ENCODE data around the gene C20orf202. TPM values are rescaled to one million over a fixed set of nuclear protein-coding genes. Genes with fewer than 3 reads are reported as not detected.
A peak's percentile ranks its signal among the peaks of the same experiment; 100 is the strongest.

The C20orf202 gene
- total RNA-seq, 1 donor: 0.09 TPM

DNA sequence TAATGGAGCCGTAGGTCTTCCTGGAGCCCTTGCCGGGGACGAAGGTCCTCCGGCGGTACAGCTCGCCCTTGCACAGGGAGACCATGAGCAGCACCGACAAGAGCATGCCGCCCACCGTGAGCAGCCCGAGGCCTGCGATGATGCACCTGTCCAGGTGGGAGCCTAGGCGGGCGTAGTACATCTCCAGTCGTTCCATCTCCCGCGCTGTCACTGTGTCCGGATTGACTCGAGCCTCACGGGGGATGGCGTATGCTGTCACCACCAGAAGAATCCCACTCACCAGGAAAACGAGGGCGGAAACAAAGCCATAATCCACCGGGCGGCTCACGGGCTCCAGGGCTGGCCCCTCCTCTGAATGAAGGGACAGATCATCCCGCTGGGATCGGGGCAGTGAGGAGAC, 22.3 kb upstream of the C20orf202 start:
- TF ChIP-seq, protein P1, sequence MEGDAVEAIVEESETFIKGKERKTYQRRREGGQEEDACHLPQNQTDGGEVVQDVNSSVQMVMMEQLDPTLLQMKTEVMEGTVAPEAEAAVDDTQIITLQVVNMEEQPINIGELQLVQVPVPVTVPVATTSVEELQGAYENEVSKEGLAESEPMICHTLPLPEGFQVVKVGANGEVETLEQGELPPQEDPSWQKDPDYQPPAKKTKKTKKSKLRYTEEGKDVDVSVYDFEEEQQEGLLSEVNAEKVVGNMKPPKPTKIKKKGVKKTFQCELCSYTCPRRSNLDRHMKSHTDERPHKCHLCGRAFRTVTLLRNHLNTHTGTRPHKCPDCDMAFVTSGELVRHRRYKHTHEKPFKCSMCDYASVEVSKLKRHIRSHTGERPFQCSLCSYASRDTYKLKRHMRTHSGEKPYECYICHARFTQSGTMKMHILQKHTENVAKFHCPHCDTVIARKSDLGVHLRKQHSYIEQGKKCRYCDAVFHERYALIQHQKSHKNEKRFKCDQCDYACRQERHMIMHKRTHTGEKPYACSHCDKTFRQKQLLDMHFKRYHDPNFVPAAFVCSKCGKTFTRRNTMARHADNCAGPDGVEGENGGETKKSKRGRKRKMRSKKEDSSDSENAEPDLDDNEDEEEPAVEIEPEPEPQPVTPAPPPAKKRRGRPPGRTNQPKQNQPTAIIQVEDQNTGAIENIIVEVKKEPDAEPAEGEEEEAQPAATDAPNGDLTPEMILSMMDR (IDR thresholded peaks at IDR 0.05; ENCODE audit: insufficient read depth, low read length): no peak
- no peak overlapping the region for H3K4me3 ChIP-seq (ENCODE audit: low read depth, low read length)
- no peak for DNase-seq (ENCODE audit: low read depth)

DNA sequence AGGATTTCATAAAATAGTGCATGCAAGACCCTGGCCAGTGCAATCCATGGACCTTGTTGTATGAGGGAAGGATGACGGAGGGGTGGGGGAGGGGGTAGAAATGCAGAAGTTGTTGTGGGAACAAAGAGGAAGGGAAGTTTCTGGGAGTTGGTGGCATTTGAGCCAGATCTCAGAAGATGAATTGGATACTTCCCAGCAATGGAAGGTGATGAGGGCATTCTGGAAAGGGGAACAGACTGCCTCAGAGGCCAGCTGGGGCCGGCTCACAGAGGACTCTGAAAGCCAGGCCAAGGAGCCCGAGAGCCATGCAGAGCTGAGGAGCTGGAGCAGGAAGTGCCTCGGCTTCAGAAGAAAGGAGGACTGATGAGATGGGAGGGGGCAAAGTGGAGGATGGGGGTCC, 21.1 kb upstream of the C20orf202 start:
- H3K4me3 ChIP-seq (ENCODE audit: low read depth, low read length): no peak overlapping the region
- no peak for DNase-seq (ENCODE audit: low read depth)
- TF ChIP-seq, protein P1 (IDR thresholded peaks at IDR 0.05; ENCODE audit: insufficient read depth, low read length): no peak

DNA sequence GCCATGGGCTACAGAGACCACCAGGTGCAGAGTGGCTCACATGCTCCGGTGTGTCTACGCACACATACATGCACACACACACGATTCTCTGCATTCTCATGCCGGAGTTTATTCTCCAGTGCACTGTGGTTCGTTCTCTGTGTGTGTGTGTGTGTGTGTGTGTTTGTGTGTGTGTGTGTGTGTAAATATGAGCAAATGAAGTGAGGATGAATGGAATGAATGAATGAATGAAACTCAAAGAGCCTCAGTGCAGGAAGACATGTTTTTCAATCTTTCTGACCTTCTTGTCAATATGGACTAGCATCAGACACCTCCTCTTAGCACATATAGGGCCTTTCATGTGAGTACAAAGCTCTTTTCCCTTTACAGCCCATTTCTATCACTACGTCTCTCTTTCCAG, 20.1 kb upstream of the C20orf202 start:
- DNase-seq (ENCODE audit: low read depth): no peak
- H3K4me3 ChIP-seq (ENCODE audit: low read depth, low read length): no peak overlapping the region
- TF ChIP-seq, protein P1 (IDR thresholded peaks at IDR 0.05; ENCODE audit: insufficient read depth, low read length): no peak

DNA sequence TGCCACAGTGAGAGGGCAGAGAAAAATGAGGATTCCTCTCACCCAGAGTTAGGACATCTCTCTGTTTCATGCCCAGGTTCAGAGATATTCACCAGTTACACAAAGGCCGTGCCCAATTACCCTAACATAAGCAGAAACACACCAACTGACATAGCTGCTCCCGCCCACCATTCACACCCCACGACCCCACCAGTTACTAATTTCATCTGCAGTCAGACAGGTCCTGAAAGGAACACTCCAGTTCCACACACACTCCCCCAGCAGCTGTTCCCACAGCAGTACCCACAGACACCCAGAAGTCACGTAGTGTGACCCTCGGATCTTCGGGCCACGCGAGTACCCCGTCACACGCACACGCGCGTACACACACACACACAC, 19.0 kb upstream of the C20orf202 start:
- DNase-seq (ENCODE audit: low read depth): no peak
- TF ChIP-seq, protein P1 (IDR thresholded peaks at IDR 0.05; ENCODE audit: insufficient read depth, low read length): no peak
- H3K4me3 ChIP-seq (ENCODE audit: low read depth, low read length): no peak overlapping the region

DNA sequence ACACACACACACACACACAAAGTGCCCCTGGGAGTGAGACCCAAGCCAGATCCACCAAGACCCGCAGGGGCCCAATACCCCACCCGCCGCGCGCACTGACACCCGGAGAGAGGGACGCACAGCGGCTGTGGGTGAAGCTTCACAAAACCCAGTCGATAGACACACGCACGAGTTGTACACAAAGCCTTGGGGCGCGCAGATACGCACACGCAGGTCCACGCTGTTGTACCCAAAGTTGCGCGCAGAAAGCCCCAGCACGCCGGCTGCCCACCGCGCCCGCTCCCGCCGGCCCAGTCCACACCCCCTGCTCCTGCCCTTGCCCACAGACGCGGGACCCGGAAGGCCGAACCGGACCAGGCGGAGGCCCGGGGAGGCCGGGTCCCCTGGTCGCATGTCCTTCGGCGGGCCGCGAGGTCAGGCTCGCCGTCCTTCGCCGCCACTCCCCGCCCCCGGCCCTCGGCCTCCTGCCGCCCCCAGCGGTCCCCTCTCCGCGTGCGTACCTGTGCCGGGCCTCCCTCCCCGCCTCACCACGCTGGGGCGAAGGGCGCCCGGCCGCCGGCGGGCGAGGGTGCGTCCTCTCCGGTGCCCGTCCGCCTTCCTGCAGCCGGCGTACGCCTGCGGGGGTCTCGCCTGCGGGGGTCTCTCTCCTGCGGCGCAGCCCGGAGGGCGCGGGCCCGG, 18.5 kb upstream of the C20orf202 start, which contains the start of gene TMEM74B:
Gene TMEM74B (minus strand): TSS at position 344 of the 678 bp plus-strand sequence. CDS start 1,180 bp downstream, outside the sequence.
- DNase-seq (ENCODE audit: low read depth): no peak
- TF ChIP-seq, protein P1 (IDR thresholded peaks at IDR 0.05; ENCODE audit: insufficient read depth, low read length): no peak
- peak within 1 kb of the TSS; percentile 44 for H3K4me3 ChIP-seq (ENCODE audit: low read depth, low read length)

DNA sequence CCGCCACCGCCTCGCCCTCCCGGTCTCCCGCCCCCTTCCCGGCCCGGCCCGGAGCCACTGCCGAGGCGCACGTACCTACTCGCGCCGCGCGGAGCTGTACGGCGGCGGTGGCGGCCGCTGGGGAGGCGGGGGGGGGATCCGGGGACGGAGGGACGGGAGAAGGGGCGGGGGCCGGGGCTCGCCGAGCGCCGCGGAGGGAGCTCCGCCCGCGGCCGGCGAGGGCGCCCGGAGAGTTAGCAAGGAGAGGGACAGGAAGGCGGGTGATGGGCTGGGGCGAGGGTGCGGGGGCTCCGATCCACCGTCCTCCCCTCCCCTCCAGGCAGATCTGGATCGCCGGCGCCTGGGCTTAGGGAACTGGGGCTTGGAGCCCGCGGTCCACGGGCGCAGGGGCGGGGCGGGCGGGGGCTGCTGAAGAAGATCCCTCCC, 17.9 kb upstream of the C20orf202 start:
- H3K4me3 ChIP-seq (ENCODE audit: low read depth, low read length): peak overlapping the region; percentile 44
- no peak for DNase-seq (ENCODE audit: low read depth)
- TF ChIP-seq, protein P1 (IDR thresholded peaks at IDR 0.05; ENCODE audit: insufficient read depth, low read length): no peak

Measured in fibroblast of the aortic adventitia (primary cell).